ENCODE data around the gene MESP2. TPM values are rescaled to one million over a fixed set of nuclear protein-coding genes. Genes with fewer than 3 reads are reported as not detected.

MESP2 gene
- total RNA-seq, 1 experiment from 2014 or later = 0.28 TPM

DNA sequence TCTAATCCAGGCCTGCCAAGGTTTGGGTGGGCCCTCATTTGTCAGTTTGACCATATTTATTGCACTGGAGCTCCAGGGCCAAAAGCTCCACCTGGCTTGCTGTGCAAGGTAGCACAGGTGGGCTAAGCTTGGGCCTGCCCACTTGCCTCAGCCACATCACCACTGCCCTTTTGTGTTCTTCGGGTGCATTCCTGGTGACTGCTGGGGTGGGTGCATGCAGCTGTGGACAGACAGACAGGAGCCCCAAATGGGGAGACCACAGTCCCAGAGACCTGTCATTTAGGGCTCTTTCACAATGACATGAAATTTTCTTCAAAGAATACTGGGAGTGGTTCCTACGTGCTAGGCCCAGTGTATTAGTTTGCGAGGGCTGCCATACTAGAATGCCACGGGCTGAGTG is 2.7 kb downstream of the MESP2 start:
- no CpG with 5 or more reads among the region's 4 CpGs for WGBS (ENCODE audit: extremely low coverage, insufficient read length, low lambda C conversion rate)
- Histone ChIP-seq H3K14ac (ENCODE audit: insufficient read depth, low read length) (no peak overlapping the region), H2BK5ac (ENCODE audit: insufficient read length, low read length) (no peak overlapping the region), H3K9me3 (ENCODE audit: control insufficient read depth, low read depth, low read length) (no peaks in the 10 kb centered on the region), H4K5ac (ENCODE audit: insufficient read length, low read depth, low read length) (no peak overlapping the region), H3K4ac (ENCODE audit: low read depth, low read length) (no peak overlapping the region), H2AFZ (ENCODE audit: low read length) (no peak overlapping the region), H4K91ac (ENCODE audit: insufficient read length, low read depth, low read length) (no peak overlapping the region), H2BK12ac (ENCODE audit: insufficient read length, low read depth, low read length) (no peak overlapping the region), H3K9ac (ENCODE audit: extremely low read depth, insufficient read length, low read length) (no peak overlapping the region), H2AK5ac (ENCODE audit: insufficient read length, low read length) (no peak overlapping the region), H2BK15ac (ENCODE audit: low read depth, low read length) (no peak overlapping the region), H3K4me1 (ENCODE audit: insufficient read depth, low read length) (peaks cover 6% of the 10 kb centered on the region), H3K56ac (ENCODE audit: insufficient read length, low read depth, low read length) (no peak overlapping the region), H3K4me2 (ENCODE audit: insufficient read depth, insufficient read length, low read length) (no peak overlapping the region), H4K8ac (replicated peaks; ENCODE audit: insufficient read length, low read depth, low read length) (no peak overlapping the region), H3K79me2 (ENCODE audit: insufficient read depth, low read length) (no peaks in the 10 kb centered on the region), H3K27ac (ENCODE audit: insufficient read length, low read depth, low read length) (no peak overlapping the region), H3K79me1 (ENCODE audit: insufficient read depth, low read depth, low read length, poor library complexity, severe bottlenecking) (no peaks in the 10 kb centered on the region), H4K20me1 (ENCODE audit: control insufficient read depth, insufficient read depth, insufficient read length) (no peaks in the 10 kb centered on the region), H2BK20ac (ENCODE audit: low read depth, low read length, poor library complexity, severe bottlenecking) (no peak overlapping the region), H3T11ph (ENCODE audit: low read length) (no peak overlapping the region), H2BK120ac (ENCODE audit: low read depth, low read length, poor library complexity, severe bottlenecking) (no peak overlapping the region), H3K27me3 (ENCODE audit: insufficient read depth, low read length) (peaks cover 7% of the 10 kb centered on the region; the same call in 1 of the 2 replicates), H3K23ac (ENCODE audit: insufficient read length, low read depth, low read length) (no peak overlapping the region), H3K23me2 (ENCODE audit: insufficient read length, low read depth, low read length, poor library complexity, severe bottlenecking) (peaks cover 4% of the 10 kb centered on the region), H3K18ac (ENCODE audit: insufficient read length, low read depth, low read length) (no peak overlapping the region)
- peaks cover 15 to 20% of the 10 kb centered on the region in 2 experiments for H3K4me1 Mint-ChIP-seq
- no peaks in the 10 kb centered on the region for H3K36me3 Mint-ChIP-seq (ENCODE audit: insufficient read depth in 1 of 3, low read depth in 3 of 3)
- DNase-seq = no peak
- H3K9me3 Mint-ChIP-seq = no peaks in the 10 kb centered on the region
- TF ChIP-seq, protein P1, sequence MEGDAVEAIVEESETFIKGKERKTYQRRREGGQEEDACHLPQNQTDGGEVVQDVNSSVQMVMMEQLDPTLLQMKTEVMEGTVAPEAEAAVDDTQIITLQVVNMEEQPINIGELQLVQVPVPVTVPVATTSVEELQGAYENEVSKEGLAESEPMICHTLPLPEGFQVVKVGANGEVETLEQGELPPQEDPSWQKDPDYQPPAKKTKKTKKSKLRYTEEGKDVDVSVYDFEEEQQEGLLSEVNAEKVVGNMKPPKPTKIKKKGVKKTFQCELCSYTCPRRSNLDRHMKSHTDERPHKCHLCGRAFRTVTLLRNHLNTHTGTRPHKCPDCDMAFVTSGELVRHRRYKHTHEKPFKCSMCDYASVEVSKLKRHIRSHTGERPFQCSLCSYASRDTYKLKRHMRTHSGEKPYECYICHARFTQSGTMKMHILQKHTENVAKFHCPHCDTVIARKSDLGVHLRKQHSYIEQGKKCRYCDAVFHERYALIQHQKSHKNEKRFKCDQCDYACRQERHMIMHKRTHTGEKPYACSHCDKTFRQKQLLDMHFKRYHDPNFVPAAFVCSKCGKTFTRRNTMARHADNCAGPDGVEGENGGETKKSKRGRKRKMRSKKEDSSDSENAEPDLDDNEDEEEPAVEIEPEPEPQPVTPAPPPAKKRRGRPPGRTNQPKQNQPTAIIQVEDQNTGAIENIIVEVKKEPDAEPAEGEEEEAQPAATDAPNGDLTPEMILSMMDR (conservative IDR thresholded peaks at IDR 0.05) = no peak
- H3K4me3 Mint-ChIP-seq = no peak overlapping the region
- peaks cover 77% of the 10 kb centered on the region for H3K27me3 Mint-ChIP-seq (ENCODE audit: low read depth)
- no peak overlapping the region for H3K27ac Mint-ChIP-seq
